HCT116 (cell line): ENCODE measurements around the gene FAM83G.

Experiments used
- RAD21 ChIP-seq: IDR thresholded peaks from 2 replicates; pipeline ENCODE4 v1.6.1; 2012; ENCODE audit warnings: low read depth, mild to moderate bottlenecking
- TF ChIP-seq, protein P1 (sequence below): IDR thresholded peaks from 2 replicates; pipeline ENCODE4 v1.6.1; 2011; ENCODE audit warnings: mild to moderate bottlenecking, low read length, moderate library complexity; ENCODE audit not compliant: insufficient replicate concordance; ENCODE audit errors: extremely low read depth

DNA sequence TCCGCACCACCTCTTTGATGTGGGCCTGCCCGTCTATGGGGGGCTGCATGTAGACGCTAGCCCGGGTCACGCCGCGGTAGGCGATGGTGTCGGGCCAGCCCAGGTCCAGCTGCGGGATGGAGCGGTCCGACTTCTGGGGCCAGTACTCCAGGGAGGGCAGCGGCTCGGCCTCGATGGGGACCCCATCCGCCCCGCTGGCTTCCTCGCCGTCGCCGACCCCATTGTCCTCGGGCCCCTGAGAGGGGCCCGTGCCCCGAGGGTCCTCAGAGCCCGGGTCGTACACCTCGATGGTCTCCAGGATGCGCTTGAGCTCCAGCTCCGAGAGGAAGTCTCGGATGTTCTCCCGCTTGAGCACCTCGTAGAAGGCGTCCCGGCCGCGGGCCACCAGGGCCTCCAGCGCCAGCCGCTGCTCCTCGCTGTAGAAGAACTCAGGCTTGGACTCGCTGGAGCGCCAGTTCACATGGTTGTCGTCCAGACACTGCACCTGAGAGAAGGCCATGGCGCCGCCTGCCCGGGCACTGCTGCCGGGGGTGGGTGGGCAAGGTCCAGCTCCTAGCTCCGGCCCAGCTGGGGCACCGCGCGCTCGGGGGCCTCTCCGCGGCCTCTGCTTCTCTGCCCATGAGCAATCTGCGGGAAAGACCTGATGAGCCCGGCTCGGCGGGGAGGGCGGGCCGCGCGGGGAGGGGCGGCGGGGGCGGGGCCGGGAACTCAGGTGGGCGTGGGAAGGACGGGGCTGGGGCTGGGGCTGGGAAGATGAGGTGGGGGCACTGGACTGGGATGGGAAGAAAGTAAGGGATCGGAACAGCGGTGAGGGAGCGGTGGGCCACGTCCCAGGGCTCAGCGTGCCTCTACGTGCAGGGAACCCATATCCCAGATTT, 782 bp downstream of the FAM83G start:
- TF ChIP-seq, protein P1, sequence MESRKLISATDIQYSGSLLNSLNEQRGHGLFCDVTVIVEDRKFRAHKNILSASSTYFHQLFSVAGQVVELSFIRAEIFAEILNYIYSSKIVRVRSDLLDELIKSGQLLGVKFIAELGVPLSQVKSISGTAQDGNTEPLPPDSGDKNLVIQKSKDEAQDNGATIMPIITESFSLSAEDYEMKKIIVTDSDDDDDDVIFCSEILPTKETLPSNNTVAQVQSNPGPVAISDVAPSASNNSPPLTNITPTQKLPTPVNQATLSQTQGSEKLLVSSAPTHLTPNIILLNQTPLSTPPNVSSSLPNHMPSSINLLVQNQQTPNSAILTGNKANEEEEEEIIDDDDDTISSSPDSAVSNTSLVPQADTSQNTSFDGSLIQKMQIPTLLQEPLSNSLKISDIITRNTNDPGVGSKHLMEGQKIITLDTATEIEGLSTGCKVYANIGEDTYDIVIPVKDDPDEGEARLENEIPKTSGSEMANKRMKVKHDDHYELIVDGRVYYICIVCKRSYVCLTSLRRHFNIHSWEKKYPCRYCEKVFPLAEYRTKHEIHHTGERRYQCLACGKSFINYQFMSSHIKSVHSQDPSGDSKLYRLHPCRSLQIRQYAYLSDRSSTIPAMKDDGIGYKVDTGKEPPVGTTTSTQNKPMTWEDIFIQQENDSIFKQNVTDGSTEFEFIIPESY = no peak
- TF ChIP-seq RAD21 = no peak
